DND-41 (cell line): ENCODE results near the gene ALDOC.

Experiments used
- ATAC-seq: fragments of 200-7000 bp; cut with Tn5 transposase; 3 replicates; pipeline ENCODE4 v1.9.1; 2021; ENCODE audit warnings: low read depth; ENCODE audit not compliant: insufficient read depth
- DNase-seq: peaks from one replicate; pipeline ENCODE4 v3.0.0-alpha.2; 2020
- H2AFZ ChIP-seq: 2 replicates; pipeline ENCODE4 v1.6.0; 2012; ENCODE audit warnings: low read depth, low read length
- H3K27ac ChIP-seq: 2 replicates; pipeline ENCODE4 v1.5.1; 2012; ENCODE audit warnings: low read length, inconsistent platforms
- H3K27me3 ChIP-seq: fragments of 200-600 bp; sonication (generic); 2 replicates; pipeline ENCODE4 v1.6.0; 2012; ENCODE audit warnings: low read length, mild to moderate bottlenecking, inconsistent platforms; ENCODE audit not compliant: insufficient read depth, poor library complexity
- H3K36me3 ChIP-seq: 2 replicates; pipeline ENCODE4 v1.5.1; 2012; ENCODE audit warnings: low read length, inconsistent platforms; ENCODE audit not compliant: insufficient read depth
- H3K4me1 ChIP-seq: 2 replicates; pipeline ENCODE4 v1.5.1; 2012; ENCODE audit warnings: mild to moderate bottlenecking, low read length; ENCODE audit not compliant: insufficient read depth
- H3K4me2 ChIP-seq: 2 replicates; pipeline ENCODE4 v1.6.0; 2012; ENCODE audit warnings: mild to moderate bottlenecking, moderate library complexity, low read length, inconsistent platforms; ENCODE audit not compliant: insufficient read depth
- H3K4me3 ChIP-seq, 2 experiments: fragments of 200-600 bp in 1 of 2; shearing (Covaris generic) in 1 of 2; 2 replicates each; pipeline ENCODE4 v1.5.1; 2012 to 2016; ENCODE audit warnings: inconsistent platforms in 2 of 2, low read length in 2 of 2, mild to moderate bottlenecking in 2 of 2, low read depth in 1 of 2, moderate library complexity in 1 of 2
- H3K79me2 ChIP-seq: 2 replicates; pipeline ENCODE4 v1.6.0; 2012; ENCODE audit warnings: low read length, inconsistent platforms; ENCODE audit not compliant: insufficient read depth
- H3K9ac ChIP-seq: 2 replicates; pipeline ENCODE4 v1.6.0; 2012; ENCODE audit warnings: low read depth, mild to moderate bottlenecking, inconsistent platforms, low read length, moderate library complexity
- H3K9me3 ChIP-seq: 2 replicates; pipeline ENCODE4 v1.5.1; 2012; ENCODE audit warnings: low read length, moderate library complexity, mild to moderate bottlenecking, inconsistent platforms; ENCODE audit not compliant: insufficient read depth, severe bottlenecking
- H4K20me1 ChIP-seq: 2 replicates; pipeline ENCODE4 v1.6.0; 2012; ENCODE audit warnings: low read length; ENCODE audit not compliant: insufficient read depth
- CTCF ChIP-seq: IDR thresholded peaks from 2 replicates; pipeline ENCODE4 v1.5.1; 2012; ENCODE audit warnings: borderline replicate concordance, low read length, moderate library complexity, mild to moderate bottlenecking; ENCODE audit not compliant: poor library complexity, severe bottlenecking; ENCODE audit errors: extremely low read depth
- EZH2 ChIP-seq: IDR thresholded peaks from 3 replicates; pipeline ENCODE4 v1.6.1; 2012; ENCODE audit warnings: borderline replicate concordance, low read depth, mild to moderate bottlenecking, moderate library complexity, low read length, inconsistent platforms; ENCODE audit not compliant: severe bottlenecking

Gene ALDOC

GRCh38 chr17:28598799-28599310, 22.2 kb upstream of the ALDOC start, which contains the start of gene SPAG5:
Gene SPAG5 (minus strand): TSS chr17:28599025. CDS start chr17:28598946, 79 bp downstream.
- ATAC-seq: peak; percentile 93
- no peaks in the 10 kb centered on the region for H4K20me1 ChIP-seq

GRCh38 chr17:28598389-28598788, 21.7 kb upstream of the ALDOC start:
- peaks cover 37% of the 10 kb centered on the region for H3K4me1 ChIP-seq
- DNase-seq (no peak), ATAC-seq (peak; percentile 43)
- peak overlapping the region; percentile 93 for H3K27ac ChIP-seq
- H3K4me2 ChIP-seq: peak overlapping the region; percentile 78
- H4K20me1 ChIP-seq: no peaks in the 10 kb centered on the region
- H3K79me2 ChIP-seq: peaks cover 41% of the 10 kb centered on the region
- H2AFZ ChIP-seq: peak overlapping the region; percentile 97
- peaks cover 28% of the 10 kb centered on the region for H3K36me3 ChIP-seq
- H3K27me3 ChIP-seq: no peaks in the 10 kb centered on the region
- no peak for TF ChIP-seq EZH2
- TF ChIP-seq CTCF: no peak
- H3K9ac ChIP-seq: peak overlapping the region; percentile 93
- peak overlapping the region; percentile 84 to 96 for H3K4me3 ChIP-seq
- H3K9me3 ChIP-seq: no peaks in the 10 kb centered on the region

More at GRCh38 chr17:28598799-28599310, 22.2 kb upstream of the ALDOC start, which contains the start of gene SPAG5:
- TF ChIP-seq EZH2 (no peak), CTCF (no peak)
- Histone ChIP-seq H3K27ac (peak within 1 kb of the TSS; percentile 93), H3K79me2 (peaks cover 39% of the 10 kb centered on the region), H3K4me2 (peak within 1 kb of the TSS; percentile 78), H3K27me3 (no peaks in the 10 kb centered on the region), H3K9me3 (no peaks in the 10 kb centered on the region), H3K9ac (peak within 1 kb of the TSS; percentile 93), H3K4me1 (peaks cover 37% of the 10 kb centered on the region), H3K4me3 (peak within 1 kb of the TSS; percentile 84 to 96), H2AFZ (peak within 1 kb of the TSS; percentile 97), H3K36me3 (peaks cover 27% of the 10 kb centered on the region)
- peak; percentile 95 for DNase-seq

DNA sequence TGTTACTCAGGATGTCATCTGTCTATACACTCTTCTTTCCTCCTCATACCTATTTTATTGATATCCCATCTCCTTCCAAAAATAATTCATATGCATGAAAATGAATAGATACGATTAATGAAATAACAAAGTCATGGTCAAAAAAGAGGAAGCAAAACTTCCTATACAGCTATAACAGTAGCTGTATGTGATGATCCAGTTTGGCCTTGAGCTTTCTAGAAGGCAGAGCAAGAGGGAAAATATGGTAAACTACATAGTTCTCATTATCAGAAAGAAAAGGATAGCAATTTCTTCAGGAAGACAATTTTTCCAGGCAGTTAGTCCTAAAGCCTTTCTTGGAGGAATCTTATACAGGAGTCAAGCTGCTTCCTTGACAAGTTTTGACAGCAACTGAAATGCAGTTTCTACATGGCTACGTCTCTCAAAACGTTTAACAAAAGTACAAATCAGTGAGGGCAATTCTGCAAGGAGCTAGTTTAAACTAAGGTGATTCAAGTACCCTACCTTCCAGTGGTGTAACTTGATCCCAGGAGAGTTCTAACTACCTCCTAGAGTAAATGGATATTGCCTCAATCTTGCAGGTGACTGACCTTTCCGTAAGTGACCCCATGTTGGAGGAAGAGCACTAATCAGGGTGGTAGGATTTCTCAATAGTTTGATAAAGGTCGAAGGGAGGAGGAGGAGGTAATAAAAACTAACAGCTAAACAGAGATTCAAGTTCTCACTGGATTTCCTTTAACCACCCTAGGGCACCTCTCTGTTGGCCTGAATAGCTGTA, 21.1 kb upstream of the ALDOC start:
- H4K20me1 ChIP-seq: no peaks in the 10 kb centered on the region; the same call in 1 of the 2 replicates
- peak overlapping the region; percentile 84 to 96 for H3K4me3 ChIP-seq
- no peak for ATAC-seq
- peak overlapping the region; percentile 93 for H3K27ac ChIP-seq
- H3K27me3 ChIP-seq: no peaks in the 10 kb centered on the region
- no peaks in the 10 kb centered on the region for H3K9me3 ChIP-seq
- H3K79me2 ChIP-seq: peaks cover 47% of the 10 kb centered on the region
- H3K9ac ChIP-seq: peak overlapping the region; percentile 93
- H3K4me2 ChIP-seq: peak overlapping the region; percentile 78
- DNase-seq: no peak
- peak overlapping the region; percentile 97 for H2AFZ ChIP-seq
- TF ChIP-seq EZH2: no peak
- no peak for TF ChIP-seq CTCF
- peaks cover 37% of the 10 kb centered on the region for H3K4me1 ChIP-seq
- peaks cover 34% of the 10 kb centered on the region for H3K36me3 ChIP-seq
